NCI-H526 treated with DMSO at 0.1 percent for 48 hours (cell line): Measurements from ENCODE around the gene KRT79.

ENCODE experiments used
- DNase-seq: peaks from one replicate; lab custom pipeline; 2025; lab: John Stamatoyannopoulos, UW

The KRT79 gene

GRCh38 chr12:52835271-52836041, 1.3 kb upstream of the KRT79 start:
- no peak for DNase-seq

DNA sequence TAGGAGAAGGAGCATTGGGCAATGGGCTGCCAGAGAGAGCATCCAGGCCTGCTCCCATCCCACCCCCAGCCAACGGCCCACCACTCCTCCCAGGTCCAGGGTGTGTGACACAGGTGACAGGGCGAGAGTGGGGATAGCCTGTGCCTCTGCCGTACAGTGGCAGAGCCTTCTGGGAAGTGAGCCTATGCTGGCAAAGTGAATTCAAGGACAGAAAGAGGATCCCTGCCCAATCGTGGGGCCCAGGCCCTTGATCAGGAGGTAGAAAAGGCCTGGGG, 553 bp upstream of the KRT79 start:
- no peak for DNase-seq

GRCh38 chr12:52832985-52833905, 866 bp downstream of the KRT79 start:
- no peak for DNase-seq

DNA sequence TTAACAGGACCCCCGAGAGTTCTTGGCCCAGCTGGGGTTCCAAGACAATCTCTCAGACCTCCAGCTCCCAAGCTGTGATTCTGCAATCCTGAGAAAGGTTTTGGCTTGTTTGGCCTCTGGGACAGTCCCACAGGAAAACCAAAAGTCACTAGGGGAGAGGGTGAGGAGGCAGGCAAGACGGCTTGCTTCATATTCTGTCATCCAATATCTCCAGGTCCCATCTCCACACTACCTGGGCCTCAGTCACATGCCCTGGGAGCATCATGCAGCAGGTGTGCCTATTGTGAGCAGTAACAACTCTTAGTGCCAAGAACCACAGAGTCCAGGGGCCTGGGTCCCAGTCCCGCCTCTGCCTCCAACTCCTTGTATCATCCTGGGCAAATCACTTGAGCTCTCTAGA, 1.7 kb downstream of the KRT79 start:
- no peak for DNase-seq

DNA sequence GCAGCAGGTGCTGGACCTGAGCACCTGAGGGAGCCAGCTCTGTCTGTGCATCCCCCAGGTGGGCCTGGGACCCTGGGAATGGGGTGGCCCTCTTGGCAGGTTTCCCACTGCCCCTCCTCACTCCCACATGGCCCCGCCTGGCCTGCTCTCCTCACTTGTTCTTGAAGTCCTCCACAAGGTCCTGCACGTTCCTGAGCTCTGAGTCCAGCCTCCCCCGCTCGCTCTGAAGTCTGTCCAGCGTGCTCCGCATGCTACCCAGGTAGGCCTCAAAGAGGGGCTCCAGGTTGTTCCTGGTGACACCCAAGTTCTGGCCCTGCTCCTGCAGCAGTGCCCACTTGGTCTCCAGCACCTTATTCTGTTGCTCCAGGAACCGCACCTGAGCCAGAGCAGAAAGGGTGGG, 2.9 kb downstream of the KRT79 start:
- DNase-seq: no peak

DNA sequence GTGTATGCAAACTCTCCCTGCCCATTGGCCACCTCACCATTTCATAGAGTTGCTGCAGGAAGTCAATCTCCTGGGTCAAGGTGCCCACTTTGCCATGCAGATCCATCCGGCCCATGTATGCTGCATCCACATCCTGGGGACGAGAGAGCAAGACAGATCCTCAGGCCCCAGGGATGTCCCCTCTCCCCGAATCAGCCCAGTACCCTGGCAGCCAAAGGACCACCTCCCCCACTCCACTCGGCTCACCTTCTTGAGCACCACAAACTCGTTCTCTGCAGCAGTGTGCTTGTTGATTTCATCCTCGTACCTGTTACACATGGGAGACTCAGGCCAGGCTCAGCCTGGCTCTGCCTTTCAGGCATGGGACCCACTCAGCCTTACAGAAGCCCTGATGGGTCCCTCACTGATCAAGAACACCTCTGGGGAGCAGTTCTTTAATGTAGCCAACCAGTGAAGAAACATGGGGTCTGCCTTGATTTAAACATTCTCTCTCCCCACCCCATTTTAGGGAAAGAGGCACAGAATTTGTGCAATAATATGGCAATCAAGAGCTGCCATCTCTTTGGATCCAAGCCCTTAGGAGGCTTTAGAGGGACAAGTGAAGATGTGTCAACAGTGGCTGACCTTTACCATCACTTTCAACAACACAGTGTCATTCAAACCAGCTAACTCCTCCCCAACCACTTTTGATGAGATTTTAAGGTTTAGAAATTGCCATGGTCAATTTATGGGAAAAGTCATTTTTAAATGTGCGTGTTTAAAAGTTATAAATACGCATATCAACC, 3.9 kb downstream of the KRT79 start:
- DNase-seq: no peak

DNA sequence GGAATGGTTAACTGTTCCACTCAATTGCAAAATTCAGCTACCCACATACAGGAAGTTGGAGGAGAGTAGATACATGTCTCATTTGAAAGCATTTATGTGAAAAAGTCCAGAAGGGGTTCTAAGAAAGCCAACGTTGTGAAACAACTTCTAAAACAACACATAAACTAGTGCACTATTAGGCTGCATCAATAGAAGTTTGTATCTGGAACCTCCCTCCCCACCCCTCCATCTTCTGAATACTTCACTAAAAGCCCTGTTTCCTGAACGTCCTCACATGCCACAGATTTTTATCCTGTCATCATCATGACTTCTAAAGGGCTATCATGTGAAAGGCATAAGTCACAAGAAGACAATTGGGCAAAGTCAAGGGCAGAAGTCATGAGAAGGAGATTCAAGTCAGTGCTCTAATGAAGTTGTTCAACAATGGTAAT, 5.5 kb downstream of the KRT79 start:
- DNase-seq: no peak

- no peak for DNase-seq
Observed at GRCh38 chr12:52828156-52828555, 6.0 kb downstream of the KRT79 start.

GRCh38 chr12:52827499-52828090, 6.5 kb downstream of the KRT79 start:
- no peak for DNase-seq

DNA sequence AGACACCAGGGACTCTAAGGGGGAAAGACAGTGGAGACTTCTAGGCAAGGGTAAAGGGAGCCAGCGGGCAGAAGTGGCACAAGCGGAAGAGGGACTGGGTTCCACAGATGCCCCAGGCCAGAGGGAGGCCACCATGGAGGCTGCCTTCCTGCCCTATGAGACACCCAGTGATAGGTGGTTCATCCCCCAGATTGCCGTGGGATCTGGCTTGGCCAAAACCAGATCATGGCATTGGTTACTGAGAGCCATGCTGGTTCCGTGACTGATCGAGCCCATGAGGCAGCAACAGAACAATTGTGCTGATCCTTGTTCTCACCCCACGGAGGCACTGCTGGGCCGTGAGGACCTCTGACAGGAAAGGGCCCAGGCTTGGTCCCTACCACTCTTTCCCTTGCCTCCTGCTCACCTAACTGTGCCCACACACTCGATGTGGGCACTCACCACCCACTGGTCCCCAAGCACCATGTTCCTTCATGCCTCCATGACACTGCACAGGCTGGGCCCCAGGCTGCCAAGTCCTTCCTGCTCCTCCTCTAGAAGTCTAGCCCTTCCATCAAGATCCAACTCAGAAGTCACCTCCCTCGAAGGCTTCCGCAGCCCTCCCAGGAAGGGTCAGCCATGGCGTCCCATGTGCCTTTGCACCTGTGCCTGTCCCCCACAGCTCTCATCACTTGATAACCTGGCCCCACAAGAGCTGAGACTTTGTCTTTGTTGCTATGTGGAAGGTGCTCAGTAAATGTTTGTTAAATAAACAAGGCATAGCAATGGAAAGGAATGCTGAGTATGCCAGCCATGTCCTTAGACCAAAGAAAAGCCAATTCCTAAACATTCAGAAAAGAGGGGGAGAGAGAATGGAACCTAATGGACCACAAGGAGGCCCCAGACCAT, 7.3 kb downstream of the KRT79 start:
- DNase-seq: no peak

- DNase-seq: no peak
Observed at GRCh38 chr12:52825961-52826360, 8.2 kb downstream of the KRT79 start.

GRCh38 chr12:52824741-52825410, 9.2 kb downstream of the KRT79 start:
- DNase-seq: no peak

DNA sequence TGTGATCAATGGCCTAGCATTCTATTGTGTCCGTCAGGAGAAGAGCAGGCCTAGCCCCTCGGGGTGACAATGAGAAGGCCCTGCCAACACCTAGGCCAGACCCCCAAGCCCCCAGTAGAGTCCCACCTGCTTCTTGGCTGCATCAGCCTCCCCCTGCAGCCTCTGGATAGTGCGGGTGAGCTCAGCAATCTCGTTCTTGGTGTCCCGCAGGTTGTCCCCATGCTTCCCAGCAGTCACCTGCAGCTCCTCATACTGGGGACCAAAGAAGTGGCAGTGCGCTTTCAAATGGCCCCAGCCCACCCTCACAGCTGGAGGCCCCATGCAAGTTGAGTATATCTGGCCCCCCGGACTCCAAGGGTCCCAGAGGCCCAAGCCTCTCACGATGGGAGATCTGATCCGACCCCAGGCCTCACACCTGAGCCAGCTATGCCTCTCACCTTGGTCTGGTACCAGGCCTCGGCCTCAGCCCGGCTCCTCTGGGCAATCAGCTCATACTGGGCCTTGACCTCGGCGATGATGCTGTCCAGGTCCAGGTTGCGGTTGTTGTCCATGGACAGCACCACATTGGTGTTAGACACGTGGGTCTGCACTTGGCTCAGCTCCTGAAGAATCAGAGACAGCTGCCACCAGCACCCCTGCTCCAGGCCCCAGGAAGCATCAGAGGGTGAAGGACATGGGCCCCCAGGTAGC, 10.2 kb downstream of the KRT79 start:
- DNase-seq: no peak

DNA sequence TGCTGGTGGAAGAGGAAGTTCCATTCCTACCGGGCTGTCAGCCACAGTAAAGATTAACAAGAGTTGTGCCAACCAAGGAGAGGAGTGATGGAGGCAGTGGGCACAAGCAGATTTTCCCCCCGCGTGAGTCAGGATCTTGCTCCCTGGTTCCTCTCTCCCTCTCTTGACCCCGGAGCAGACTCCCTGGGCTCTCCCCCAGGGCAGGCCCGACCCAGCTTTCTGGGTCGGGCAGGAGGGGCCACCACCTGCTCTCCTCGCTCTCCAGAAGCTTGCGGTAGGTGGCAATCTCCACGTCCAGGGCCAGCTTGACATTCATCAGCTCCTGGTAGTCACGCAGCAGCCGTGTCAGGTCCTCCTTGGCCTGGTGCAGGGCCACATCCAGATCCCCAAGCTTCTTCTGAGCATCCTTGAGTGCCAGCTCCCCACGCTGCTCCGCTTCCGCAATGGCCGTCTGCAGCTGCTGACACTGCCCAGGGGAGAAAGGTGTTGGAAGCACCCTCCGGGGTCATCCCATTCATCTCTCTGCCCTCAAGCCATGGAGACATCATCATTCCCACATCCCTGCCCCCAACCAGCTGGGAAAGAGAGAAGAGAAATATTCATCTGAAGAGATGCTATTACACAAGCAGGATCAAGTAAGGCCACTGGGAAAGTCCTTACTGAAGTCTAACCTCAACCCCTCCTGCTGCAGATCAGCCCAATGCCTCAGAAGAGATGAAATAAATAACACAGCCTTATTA, 11.2 kb downstream of the KRT79 start:
- DNase-seq: no peak

DNA sequence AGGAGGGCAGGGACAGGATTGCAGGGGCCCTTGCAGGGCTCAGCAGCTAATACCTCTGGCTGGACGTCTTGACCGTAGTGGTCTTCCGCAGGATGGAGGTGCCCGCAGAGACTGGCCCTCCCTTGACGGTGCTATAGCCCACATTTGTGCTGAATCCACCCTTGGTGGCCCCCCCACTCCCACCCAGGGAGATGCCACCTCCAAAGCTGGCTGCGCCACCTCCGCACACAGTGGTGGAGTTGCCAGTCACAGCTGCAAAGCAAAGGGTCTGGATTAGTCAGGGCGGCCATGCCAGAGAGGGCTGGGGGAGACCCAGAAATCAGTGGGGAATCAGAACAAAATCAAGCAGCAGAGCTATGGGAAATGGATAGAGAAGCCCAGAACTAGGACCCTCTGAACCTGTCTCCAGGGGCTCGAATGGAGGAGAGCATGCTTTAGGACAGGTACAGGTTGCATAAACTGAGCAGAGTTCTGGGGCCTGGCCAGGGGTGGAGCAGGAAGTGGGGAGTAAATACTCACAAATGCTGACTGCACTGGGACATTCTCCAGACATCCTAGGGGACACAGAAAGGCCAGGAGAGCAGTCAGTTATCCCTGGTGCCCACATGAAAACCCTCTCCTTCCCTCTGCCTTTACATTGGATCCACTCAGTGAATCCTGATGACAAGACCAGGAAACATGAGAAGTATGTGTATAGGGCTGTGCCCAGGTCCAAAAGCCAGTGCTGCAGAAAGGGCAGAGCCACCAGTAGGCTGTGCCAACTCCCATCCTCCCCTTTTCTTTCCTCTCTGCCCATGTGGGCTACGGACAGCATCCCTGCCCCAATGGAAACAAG, 12.1 kb downstream of the KRT79 start:
- DNase-seq: no peak

DNA sequence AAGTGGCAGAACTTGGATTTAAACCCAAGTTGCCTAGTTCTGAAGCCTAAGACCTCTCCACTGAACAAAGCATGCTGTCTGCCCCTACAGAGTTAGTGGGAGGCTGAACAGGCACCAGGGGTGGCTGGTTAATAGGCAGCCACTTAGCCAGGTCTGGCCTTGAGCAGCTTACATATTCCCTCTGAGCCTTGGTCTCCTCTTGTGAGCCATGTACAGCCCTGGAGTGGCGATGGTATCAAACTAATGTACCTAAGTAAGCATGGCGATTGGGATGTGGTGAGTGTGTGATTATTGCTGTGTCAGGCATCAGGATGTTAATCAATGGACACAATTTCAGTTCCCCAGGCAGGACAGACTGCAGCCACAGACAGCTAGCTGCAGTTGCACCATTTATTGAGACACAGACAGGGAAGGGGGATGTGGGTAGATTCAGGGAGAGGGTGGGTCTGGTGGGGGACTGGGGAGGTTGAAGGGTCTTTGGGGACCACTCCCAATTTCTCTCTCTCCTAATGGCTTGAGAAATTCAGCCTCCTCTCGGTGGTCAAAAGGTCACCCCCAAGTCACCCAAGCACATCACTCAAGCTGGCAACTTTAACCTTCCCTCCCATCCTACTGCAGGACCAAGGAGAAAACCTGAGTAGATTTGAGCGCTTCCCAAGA, 12.9 kb downstream of the KRT79 start:
- DNase-seq: no peak

DNA sequence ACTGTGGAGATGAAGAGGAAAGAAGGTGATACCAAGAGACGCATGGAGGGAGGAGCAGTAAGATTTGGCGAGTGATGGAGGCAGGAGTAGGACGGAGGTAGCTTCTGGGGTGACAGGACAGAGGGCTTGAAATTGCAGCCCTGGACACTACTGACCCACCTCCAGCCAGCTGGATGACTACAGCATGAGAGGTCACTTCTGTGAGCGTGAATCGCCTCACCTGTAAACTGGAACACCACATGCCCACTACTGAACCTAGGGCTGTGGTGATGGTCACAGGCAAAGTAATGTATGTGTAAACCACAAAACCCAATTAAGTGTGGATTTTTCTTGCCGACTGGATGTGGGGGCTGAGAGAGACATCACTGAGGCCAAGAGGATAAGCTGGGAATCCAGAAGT, 13.6 kb downstream of the KRT79 start:
- no peak for DNase-seq
